Effector memory CD8-positive, alpha-beta T cell (primary cell): ENCODE measurements around the gene SLC3A2.
"Not testable (repeated sequence)": the region's sequence is repeated elsewhere in the genome, so short reads cannot be mapped to it uniquely, and the experiment has no call there.

Experiments
- ATAC-seq: fragments of 150-1000 bp; cut with Tn5 transposase; replicated peaks from 2 replicates; pipeline ENCODE4 v1.10.0; 2021; ENCODE audit warnings: mild to moderate bottlenecking, moderate library complexity
- DNase-seq, 3 experiments: peaks; one replicate each; pipeline ENCODE4 v3.0.0; 2021
- H3K27ac Mint-ChIP-seq, 2 donors: one replicate each; pipeline ENCODE4 v1.8.0; 2022; ENCODE audit warnings: mild to moderate bottlenecking in 2 of 2, mixed read lengths in 2 of 2, moderate library complexity in 2 of 2
- H3K27me3 Mint-ChIP-seq, 2 donors: one replicate each; pipeline ENCODE4 v1.8.0; 2022; ENCODE audit warnings: mixed read lengths in 2 of 2
- H3K36me3 Mint-ChIP-seq: one replicate; pipeline ENCODE4 v1.8.0; 2022; ENCODE audit warnings: mild to moderate bottlenecking, moderate library complexity, mixed read lengths; ENCODE audit not compliant: insufficient read depth
- H3K4me1 Mint-ChIP-seq, 2 donors: one replicate each; pipeline ENCODE4 v1.8.0; 2022; ENCODE audit warnings: low read depth in 2 of 2, mixed read lengths in 2 of 2
- H3K4me3 Mint-ChIP-seq, 2 donors: one replicate each; pipeline ENCODE4 v1.8.0; 2022; ENCODE audit warnings: mild to moderate bottlenecking in 2 of 2, mixed read lengths in 2 of 2, moderate library complexity in 2 of 2
- H3K9me3 Mint-ChIP-seq, 2 donors: one replicate each; pipeline ENCODE4 v1.8.0; 2022; ENCODE audit warnings: mixed read lengths in 2 of 2

SLC3A2 gene

DNA sequence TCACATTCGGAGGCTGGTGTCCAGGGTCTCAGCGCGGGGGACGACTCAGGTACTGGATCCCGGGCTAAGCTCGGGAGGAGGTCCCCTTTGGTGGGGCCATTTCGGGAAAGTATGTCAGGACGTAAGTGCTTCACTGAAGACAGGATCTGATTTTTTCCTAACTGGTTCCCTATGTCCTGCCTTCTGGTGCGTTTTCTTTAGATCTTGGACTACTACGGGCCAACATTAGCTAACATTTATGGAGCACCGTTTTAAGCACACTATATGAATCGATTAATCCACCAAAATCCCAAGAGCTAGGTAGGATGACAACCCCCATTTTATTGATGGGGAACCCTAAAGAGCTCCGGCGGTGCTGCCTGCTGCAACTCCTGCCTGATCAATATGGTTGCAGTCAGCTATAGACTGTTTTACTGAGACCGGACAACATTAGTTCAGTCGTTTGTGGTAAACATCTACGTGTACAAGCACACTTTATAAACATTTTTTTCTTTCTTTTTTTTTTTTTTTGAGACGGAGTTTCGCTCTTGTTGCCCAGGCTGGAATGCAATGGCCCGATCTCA is 24.3 kb upstream of the SLC3A2 start:
- peak; percentile 9 for ATAC-seq
- Mint-ChIP-seq H3K36me3 (peaks cover 52% of the 10 kb centered on the region), H3K4me1 (peaks cover 39 to 45% of the 10 kb centered on the region in 2 donors), H3K27me3 (no peaks in the 10 kb centered on the region), H3K27ac (peak overlapping the region; percentile 94), H3K9me3 (no peaks in the 10 kb centered on the region), H3K4me3 (peak overlapping the region; percentile 95 to 96)
- no peak for DNase-seq

DNA sequence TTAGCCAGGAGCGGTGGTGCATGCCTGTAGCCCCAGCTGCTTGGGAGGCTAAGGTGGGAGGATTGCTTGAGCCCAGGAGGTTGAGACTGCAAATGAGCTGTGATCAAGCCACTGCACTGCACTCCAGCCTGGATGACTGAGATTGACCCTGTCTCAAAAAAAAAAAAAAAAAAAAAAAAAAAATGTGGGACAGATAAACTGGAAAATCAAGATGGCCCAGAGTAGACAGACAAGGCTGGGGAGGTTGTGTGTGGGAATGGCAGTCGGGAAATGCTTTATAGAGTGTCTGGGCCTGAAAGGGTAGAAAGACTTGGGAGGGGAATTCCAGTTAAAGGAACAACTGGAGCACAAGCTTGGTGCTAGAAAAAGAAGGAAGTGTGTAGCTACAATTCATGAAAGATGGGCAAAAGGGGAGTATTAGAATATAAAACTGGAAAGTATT is 23.1 kb upstream of the SLC3A2 start:
- H3K4me3 Mint-ChIP-seq = peak overlapping the region in 1 of 2 donors; percentile 95
- DNase-seq (no peak), ATAC-seq (no peak)
- no peaks in the 10 kb centered on the region for H3K9me3 Mint-ChIP-seq
- peaks cover 35 to 40% of the 10 kb centered on the region in 2 donors for H3K4me1 Mint-ChIP-seq
- no peaks in the 10 kb centered on the region for H3K27me3 Mint-ChIP-seq
- peaks cover 41% of the 10 kb centered on the region for H3K36me3 Mint-ChIP-seq
- H3K27ac Mint-ChIP-seq = peak overlapping the region in 1 of 2 donors; percentile 21

DNA sequence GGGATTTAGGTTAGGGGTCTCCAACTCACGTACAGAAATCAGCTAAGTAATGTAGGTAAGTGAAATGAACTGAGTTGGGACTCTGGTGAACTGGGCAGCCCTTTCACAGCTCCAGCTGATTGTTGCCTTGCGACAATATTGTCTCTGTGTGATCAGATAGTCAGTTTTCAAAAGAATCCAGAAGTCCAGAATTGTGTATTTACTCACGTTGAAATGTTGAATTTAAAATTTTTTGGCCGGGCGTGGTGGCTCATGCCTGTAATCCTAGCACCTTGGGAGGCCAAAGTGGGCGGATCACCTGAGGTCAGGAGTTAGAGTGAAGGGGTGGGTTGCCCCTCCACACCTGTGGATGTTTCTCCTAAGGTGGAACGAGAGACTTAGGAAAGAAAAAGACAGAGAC is 22.5 kb upstream of the SLC3A2 start:
- Mint-ChIP-seq H3K36me3 (peaks cover 34% of the 10 kb centered on the region), H3K27me3 (no peaks in the 10 kb centered on the region), H3K27ac (no peak overlapping the region), H3K4me3 (no peak overlapping the region), H3K4me1 (peaks cover 31 to 37% of the 10 kb centered on the region in 2 donors), H3K9me3 (no peaks in the 10 kb centered on the region)
- ATAC-seq (no peak), DNase-seq (no peak)

DNA sequence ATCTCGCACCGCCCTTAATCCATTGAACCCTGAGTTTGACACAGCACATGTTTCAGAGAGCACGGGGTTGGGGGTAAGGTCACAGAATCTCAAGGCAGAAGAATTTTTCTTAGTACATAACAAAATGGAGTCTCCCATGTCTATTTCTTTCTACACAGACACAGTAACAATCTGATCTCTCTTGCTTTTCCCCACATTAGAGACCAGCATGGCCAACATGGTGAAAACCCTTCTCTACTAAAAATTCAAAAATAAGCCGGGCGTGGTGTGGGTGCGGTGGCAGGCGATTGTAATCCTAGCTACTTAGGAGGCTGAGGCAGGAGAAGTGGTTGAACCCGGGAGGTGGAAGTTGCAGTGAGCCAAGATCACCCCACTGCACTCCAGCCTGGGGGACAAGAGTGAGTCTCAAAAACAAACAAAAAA is 21.4 kb upstream of the SLC3A2 start:
- H3K27me3 Mint-ChIP-seq, DNase-seq, H3K27ac Mint-ChIP-seq, H3K4me3 Mint-ChIP-seq, H3K9me3 Mint-ChIP-seq, ATAC-seq: not testable (repeated sequence)
- peaks cover 21 to 27% of the 10 kb centered on the region in 2 donors for H3K4me1 Mint-ChIP-seq
- peaks cover 24% of the 10 kb centered on the region for H3K36me3 Mint-ChIP-seq

DNA sequence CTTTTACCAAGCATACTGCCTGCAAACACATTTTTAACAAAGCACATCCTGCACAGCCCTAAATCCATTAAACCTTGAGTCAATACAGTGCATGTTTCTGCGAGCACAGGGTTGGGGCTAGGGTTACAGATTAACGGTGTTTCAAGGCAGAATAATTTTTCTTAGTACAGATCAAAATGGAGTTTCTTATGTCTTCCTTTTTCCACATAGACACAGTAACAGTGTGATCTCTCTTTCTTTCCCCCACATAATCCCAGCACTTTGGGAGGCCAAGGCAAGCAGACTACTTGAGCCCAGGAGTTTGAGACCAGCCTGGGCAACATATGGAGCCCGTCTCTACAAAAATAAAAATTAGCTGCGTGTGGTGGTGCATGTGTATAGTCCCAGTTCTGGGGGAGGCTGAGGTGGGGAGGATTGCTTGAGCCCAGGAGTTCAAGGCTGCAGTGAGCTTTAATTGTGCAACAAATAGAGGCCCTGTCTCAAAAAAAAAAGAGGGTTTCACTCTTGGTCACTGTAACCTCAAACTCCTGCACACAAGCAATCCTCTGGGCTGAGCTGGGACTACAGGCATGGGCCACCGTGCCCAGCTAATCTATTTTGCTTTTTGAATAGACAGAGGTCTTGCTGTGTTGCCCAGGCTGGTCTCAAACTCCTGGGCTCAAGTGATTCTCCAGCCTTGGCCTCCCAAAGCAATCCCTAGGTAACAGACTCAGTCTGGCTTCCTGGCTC is 19.7 kb upstream of the SLC3A2 start:
- Mint-ChIP-seq H3K27me3 (no peaks in the 10 kb centered on the region), H3K4me3 (no peak overlapping the region), H3K36me3 (peaks cover 10% of the 10 kb centered on the region), H3K27ac (no peak overlapping the region), H3K4me1 (peaks cover 8 to 15% of the 10 kb centered on the region in 2 donors), H3K9me3 (no peaks in the 10 kb centered on the region)
- no peak for DNase-seq
- no peak for ATAC-seq

DNA sequence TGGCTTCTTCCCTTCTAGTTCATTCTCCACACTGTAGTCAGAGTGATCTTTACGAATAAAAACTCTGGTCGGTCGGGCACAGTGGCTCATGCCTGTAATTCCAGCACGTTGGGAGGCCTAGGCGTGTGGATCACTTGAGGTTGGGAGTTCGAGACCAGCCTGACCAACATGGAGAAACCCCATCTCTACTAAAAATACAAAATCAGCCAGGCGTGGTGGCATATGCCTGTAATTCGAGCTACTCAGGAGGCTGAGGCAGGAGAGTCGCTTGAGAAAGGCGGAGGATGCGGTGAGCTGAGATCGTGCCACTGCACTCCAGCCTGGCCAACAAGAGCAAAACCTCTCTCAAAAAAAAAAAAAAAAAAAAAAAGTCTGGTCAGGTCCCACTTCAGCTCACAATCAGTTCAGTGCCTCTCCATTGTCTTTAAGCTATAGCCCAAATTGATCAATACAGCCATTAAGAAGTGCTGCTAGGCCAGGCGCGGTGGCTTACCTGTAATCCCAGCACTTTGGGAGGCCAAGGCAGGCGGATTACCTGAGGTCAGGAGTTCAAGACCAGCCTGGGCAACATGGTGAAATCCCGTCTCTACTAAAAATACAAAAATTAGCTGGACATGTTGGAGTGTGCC is 19.0 kb upstream of the SLC3A2 start:
- H3K27me3 Mint-ChIP-seq, DNase-seq, H3K9me3 Mint-ChIP-seq, H3K4me3 Mint-ChIP-seq, H3K36me3 Mint-ChIP-seq, H3K27ac Mint-ChIP-seq, H3K4me1 Mint-ChIP-seq, ATAC-seq: not testable (repeated sequence)

DNA sequence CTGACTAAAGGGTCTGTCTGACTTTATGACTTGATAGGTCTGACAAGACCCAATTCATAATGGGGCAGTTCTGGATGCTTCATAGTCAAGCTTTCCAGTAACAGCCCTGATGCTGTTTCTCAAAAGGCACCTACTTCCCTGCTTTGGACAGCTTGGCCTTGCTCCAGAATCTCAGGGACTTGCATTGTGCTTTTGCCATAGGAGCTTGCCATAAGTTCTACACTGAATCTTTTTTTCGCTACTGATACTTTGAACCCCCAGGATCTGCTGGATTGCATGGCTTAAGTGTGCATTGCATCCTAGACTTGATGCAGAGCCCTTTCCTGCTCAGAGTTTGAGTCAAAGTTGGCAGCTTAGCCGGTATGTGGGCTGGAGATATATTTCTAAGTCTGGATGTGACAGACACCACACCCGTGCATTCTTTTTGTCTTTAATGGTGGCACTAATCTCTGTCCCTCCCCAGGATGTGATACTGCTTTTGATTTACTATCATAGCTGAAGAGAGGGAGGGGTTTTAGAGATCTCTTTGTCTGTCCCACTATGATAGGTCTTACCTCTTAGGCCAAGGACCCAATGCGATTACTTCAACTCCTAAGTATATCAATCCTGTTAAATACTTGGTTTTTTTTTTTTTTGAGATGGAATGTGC is 16.9 kb upstream of the SLC3A2 start:
- ATAC-seq (no peak), DNase-seq (no peak)
- Mint-ChIP-seq H3K9me3 (no peaks in the 10 kb centered on the region), H3K4me3 (no peak overlapping the region), H3K36me3 (peaks cover 4% of the 10 kb centered on the region), H3K27ac (no peak overlapping the region), H3K27me3 (no peaks in the 10 kb centered on the region), H3K4me1 (peaks cover 4 to 6% of the 10 kb centered on the region in 2 donors)

DNA sequence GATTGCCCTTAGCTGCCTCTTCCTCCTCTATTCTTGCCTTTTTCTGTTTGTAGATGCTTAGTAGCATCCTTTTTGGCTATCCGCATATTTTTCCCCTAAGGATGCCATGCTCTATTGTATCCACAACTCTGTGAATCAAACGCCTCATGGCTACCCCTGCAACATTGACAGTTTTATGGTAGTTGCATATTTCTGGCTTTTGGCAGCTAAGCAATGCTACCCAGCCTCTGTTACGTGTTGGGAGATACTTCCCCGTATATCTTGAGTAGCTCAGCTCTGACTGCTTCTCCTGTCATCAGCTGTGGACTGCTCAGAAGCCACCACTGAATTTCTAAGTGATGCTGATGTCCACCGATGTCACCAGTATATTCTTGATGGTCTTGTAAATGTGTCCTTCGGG is 15.1 kb upstream of the SLC3A2 start:
- H3K27ac Mint-ChIP-seq = no peak overlapping the region
- H3K27me3 Mint-ChIP-seq = no peaks in the 10 kb centered on the region
- DNase-seq = no peak
- peaks cover 4% of the 10 kb centered on the region for H3K36me3 Mint-ChIP-seq
- peaks cover 4 to 6% of the 10 kb centered on the region in 2 donors for H3K4me1 Mint-ChIP-seq
- no peak for ATAC-seq
- H3K4me3 Mint-ChIP-seq = no peak overlapping the region
- H3K9me3 Mint-ChIP-seq = no peaks in the 10 kb centered on the region

DNA sequence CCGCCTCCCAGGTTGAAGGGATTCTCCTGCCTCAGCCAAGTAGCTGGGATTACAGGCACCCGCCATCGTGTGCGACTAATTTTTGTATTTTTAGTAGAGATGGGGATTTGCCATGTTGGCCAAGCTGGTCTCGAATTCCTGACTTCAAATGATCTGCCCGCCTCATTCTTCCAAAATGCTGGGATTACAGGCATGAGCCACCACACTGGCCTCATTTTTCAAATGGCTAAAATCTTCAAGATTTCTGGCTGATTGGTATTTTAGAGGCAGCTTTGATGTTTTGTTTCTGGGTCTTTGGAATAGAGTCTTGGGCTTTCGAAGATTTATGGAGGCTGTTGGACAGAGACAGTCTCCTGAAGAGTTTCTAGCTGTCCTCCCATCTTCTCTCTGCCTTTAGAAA is 5.8 kb upstream of the SLC3A2 start:
- no peak for ATAC-seq
- Mint-ChIP-seq H3K9me3 (no peaks in the 10 kb centered on the region), H3K4me3 (no peak overlapping the region), H3K27ac (no peak overlapping the region), H3K4me1 (peaks cover 3 to 4% of the 10 kb centered on the region in 2 donors), H3K36me3 (peaks cover 5% of the 10 kb centered on the region), H3K27me3 (no peaks in the 10 kb centered on the region)
- no peak for DNase-seq

DNA sequence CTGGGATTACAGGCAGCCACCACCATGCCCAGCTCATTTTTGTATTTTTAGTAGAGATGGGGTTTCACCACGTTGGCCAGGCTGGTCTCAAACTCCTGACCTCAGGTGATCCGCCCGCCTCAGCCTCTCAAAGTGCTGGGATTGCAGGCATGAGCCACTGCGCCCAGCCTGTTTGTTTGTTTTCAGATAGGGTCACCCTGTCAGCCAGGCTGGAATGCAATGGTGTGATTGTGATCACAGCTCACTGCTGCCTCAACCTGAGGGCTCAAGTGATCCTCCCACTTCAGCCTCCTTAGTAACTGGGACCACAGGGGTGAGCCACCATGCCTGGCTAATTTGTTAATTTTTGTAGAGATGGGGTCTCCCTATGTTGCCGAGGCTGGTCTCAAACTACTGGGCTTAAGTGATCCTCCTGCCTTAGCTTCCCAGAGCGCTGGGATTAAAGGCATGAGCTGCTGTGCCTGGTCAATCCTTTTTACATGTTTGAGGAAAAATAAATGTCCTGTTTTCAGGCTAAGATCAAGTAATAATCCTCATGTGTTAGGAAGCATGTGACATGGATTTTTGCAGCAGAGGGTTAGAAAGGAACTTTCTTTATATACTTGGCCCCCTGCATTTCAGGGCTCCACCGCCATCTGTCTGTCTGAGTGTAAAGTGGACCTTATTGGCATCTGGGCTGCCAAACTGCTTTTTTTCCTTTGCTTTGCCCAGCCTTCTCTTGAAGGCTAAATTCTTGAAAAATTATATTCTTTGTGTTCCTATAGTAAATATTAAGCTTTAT is 4.8 kb upstream of the SLC3A2 start:
- peaks cover 16% of the 10 kb centered on the region for H3K36me3 Mint-ChIP-seq
- no peak overlapping the region for H3K4me3 Mint-ChIP-seq
- H3K4me1 Mint-ChIP-seq = peaks cover 10 to 12% of the 10 kb centered on the region in 2 donors
- no peak overlapping the region for H3K27ac Mint-ChIP-seq
- no peak for DNase-seq
- ATAC-seq = no peak
- H3K9me3 Mint-ChIP-seq = no peaks in the 10 kb centered on the region
- H3K27me3 Mint-ChIP-seq = no peaks in the 10 kb centered on the region

DNA sequence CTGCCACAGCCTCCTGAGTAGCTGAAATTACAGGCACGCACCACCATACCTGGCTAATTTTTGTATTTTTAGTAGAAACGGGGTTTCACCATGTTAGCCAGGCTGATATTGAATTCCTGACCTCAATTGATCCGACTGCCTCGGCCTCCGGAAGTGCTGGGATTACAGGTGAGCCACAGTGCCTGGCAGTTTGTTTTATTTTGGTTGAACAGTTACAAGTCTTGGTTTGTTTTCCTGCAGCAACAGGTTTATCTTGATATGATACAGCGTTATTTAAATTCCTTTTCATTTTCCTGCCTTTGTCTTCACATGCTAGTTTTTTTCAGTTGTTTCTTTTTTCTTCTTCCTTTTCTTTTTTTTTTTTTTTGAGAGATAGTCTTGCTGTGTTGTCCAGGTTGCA is 4.0 kb upstream of the SLC3A2 start:
- H3K4me3 Mint-ChIP-seq = no peak overlapping the region
- H3K27me3 Mint-ChIP-seq = no peaks in the 10 kb centered on the region
- ATAC-seq = no peak
- H3K36me3 Mint-ChIP-seq = peaks cover 24% of the 10 kb centered on the region
- no peak overlapping the region for H3K27ac Mint-ChIP-seq
- H3K9me3 Mint-ChIP-seq = no peaks in the 10 kb centered on the region
- no peak for DNase-seq
- peaks cover 13% of the 10 kb centered on the region in 2 donors for H3K4me1 Mint-ChIP-seq

DNA sequence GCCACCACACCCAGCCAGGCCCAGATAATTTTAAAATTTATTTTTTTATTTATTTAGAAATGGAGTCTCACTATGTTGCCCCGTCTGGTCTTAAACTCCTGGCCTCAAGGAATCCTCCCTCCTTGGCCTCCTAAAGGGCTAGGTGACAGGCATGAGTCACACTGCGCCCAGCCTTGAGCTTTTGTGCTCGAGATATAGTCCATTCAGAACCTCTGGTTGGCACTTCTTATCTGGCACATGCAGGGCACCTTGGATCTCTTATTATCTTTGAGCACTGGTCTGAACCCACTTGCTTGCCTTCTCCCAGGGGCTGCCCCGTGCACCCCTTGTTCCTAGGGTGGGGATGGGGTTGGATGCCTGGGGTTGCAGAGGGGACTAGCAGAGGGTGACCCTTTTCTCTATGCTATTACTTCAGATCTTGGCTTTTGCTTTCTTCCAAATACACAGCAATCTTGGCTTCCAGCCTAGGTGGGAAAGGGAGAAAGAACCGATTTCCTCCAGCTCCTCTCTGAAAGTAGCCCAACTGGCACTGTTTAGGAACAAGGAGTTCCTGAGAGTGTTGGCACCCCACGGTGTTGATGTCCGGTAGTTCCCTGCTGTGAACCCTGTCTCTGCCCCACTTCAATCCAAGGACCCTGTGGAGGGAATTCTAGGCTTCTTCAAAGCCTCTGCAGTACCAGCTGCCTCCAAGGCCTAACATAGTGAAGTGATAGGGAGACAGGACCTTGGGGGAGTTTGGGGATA is 1.3 kb upstream of the SLC3A2 start:
- ATAC-seq (no peak), DNase-seq (no peak)
- peak overlapping the region; percentile 100 for H3K4me3 Mint-ChIP-seq
- H3K9me3 Mint-ChIP-seq = no peaks in the 10 kb centered on the region
- peak overlapping the region; percentile 99 for H3K27ac Mint-ChIP-seq
- no peaks in the 10 kb centered on the region for H3K27me3 Mint-ChIP-seq
- peaks cover 50% of the 10 kb centered on the region for H3K36me3 Mint-ChIP-seq
- peaks cover 35 to 40% of the 10 kb centered on the region in 2 donors for H3K4me1 Mint-ChIP-seq
